H1 (cell line): Measurements from ENCODE around the gene STX8. TPM values are rescaled to one million over a fixed set of nuclear protein-coding genes. Genes with fewer than 3 reads are reported as not detected.

ENCODE experiments used
- CTCF ChIA-PET: fragments of 300-600 bp; sonication (Branson Sonifier 250); formaldehyde crosslinking; loops from one replicate; lab custom pipeline; 2021; ENCODE audit not compliant: partially characterized antibody; lab: Charles Lee
- POLR2A ChIA-PET: fragments of 300-600 bp; sonication (Branson Sonifier 250); formaldehyde crosslinking; loops from one replicate; lab custom pipeline; 2021; ENCODE audit warnings: inconsistent platforms; ENCODE audit not compliant: partially characterized antibody; lab: Charles Lee
- DNase-seq, 2 experiments: peaks; one replicate each; pipeline versions ENCODE4 v3.0.0 to v3.0.0-alpha.2; 2010 to 2022; ENCODE audit warnings: low spot score in 2 of 2, low read depth in 1 of 2, mixed read lengths in 1 of 2
- FAIRE-seq: peaks from 2 replicates; lab custom pipeline; 2011; peaks lifted over from hg19 to GRCh38; lab: Jason Lieb, UNC
- H2AFZ ChIP-seq: 2 replicates; pipeline ENCODE4 v1.8.1; 2012; ENCODE audit warnings: low read length, inconsistent platforms
- H2AK5ac ChIP-seq: 2 replicates; pipeline ENCODE4 v1.6.1; 2013; ENCODE audit warnings: low read depth, low read length
- H2BK120ac ChIP-seq: replicated peaks from 2 replicates; pipeline ENCODE3; 2013; ENCODE audit warnings: low read depth, low read length, inconsistent platforms
- H2BK12ac ChIP-seq: 2 replicates; pipeline ENCODE4 v1.6.1; 2013; ENCODE audit warnings: low read depth, low read length
- H2BK15ac ChIP-seq: 2 replicates; pipeline ENCODE4 v1.6.1; 2013; ENCODE audit warnings: low read length
- H2BK20ac ChIP-seq: 2 replicates; pipeline ENCODE4 v1.6.1; 2013; ENCODE audit warnings: low read length
- H2BK5ac ChIP-seq: 2 replicates; pipeline ENCODE4 v1.6.1; 2013; ENCODE audit warnings: low read depth, low read length
- H3K14ac ChIP-seq: 2 replicates; pipeline ENCODE4 v1.6.1; 2013; ENCODE audit warnings: inconsistent platforms; ENCODE audit not compliant: insufficient read length
- H3K18ac ChIP-seq: 2 replicates; pipeline ENCODE4 v1.6.1; 2013; ENCODE audit warnings: low read length; ENCODE audit errors: extremely low read depth
- H3K23ac ChIP-seq: 2 replicates; pipeline ENCODE4 v1.6.1; 2013; ENCODE audit warnings: inconsistent platforms; ENCODE audit not compliant: insufficient read length
- H3K23me2 ChIP-seq: 2 replicates; pipeline ENCODE4 v1.6.1; 2013; ENCODE audit warnings: low read depth, low read length
- H3K27ac ChIP-seq: 2 replicates; pipeline ENCODE4 v1.6.1; 2011; ENCODE audit warnings: low read depth, low read length, inconsistent platforms
- H3K27me3 ChIP-seq, 4 experiments: replicated peaks in 1 of 4; 1 replicate in 1 of 4; 2 replicates in 3 of 4; pipeline versions ENCODE4 v1.6.1 to v1.8.1; 2011 to 2013; ENCODE audit warnings: low read length in 3 of 4, mild to moderate bottlenecking in 3 of 4, inconsistent platforms in 2 of 4, mixed read lengths in 2 of 4, moderate library complexity in 1 of 4; ENCODE audit not compliant: control insufficient read depth in 3 of 4, insufficient read depth in 3 of 4; ENCODE audit errors: extremely low read depth in 1 of 4
- H3K36me3 ChIP-seq, 4 experiments: 2 replicates each; pipeline versions ENCODE4 v1.6.1 to v1.8.1; 2011 to 2013; ENCODE audit warnings: mild to moderate bottlenecking in 4 of 4, low read length in 3 of 4, moderate library complexity in 2 of 4, control low read depth in 1 of 4, inconsistent platforms in 1 of 4; ENCODE audit not compliant: insufficient read depth in 4 of 4, control insufficient read depth in 2 of 4
- H3K4ac ChIP-seq: replicated peaks from 2 replicates; pipeline ENCODE3; 2013; ENCODE audit warnings: low read length, low read depth, mixed read lengths, inconsistent platforms; ENCODE audit not compliant: insufficient read length
- H3K4me1 ChIP-seq, 4 experiments: replicated peaks in 1 of 4; 1 replicate in 1 of 4; 2 replicates in 3 of 4; pipeline versions ENCODE4 v1.6.1 to v1.8.1; 2011 to 2013; ENCODE audit warnings: low read length in 3 of 4, inconsistent platforms in 2 of 4, mixed read lengths in 1 of 4; ENCODE audit not compliant: insufficient read depth in 4 of 4, control insufficient read depth in 3 of 4
- H3K4me2 ChIP-seq, 2 experiments: 2 replicates each; pipeline versions ENCODE4 v1.6.1 to v1.8.1; 2011 to 2013; ENCODE audit warnings: low read depth in 2 of 2, low read length in 2 of 2, control low read depth in 1 of 2, inconsistent platforms in 1 of 2, mild to moderate bottlenecking in 1 of 2; ENCODE audit not compliant: insufficient read depth in 1 of 2
- H3K4me3 ChIP-seq, 4 experiments: fragments of 200-600, 300-600 bp in 1 of 4; sonication (generic), shearing (Covaris generic), sonication (Bioruptor Twin) in 1 of 4; 2 replicates each; pipeline versions ENCODE4 v1.5.1 to v1.8.1; 2011 to 2016; ENCODE audit warnings: low read length in 4 of 4, low read depth in 3 of 4, control low read depth in 2 of 4, inconsistent platforms in 2 of 4, mild to moderate bottlenecking in 2 of 4, mixed read lengths in 1 of 4, moderate library complexity in 1 of 4; ENCODE audit not compliant: insufficient read depth in 2 of 4; ENCODE audit errors: extremely low read depth in 1 of 4
- H3K56ac ChIP-seq: replicated peaks from 2 replicates; pipeline ENCODE3; 2013; ENCODE audit warnings: low read depth, mild to moderate bottlenecking, mixed read lengths, low read length, inconsistent platforms; ENCODE audit not compliant: insufficient read length
- H3K79me1 ChIP-seq: 2 replicates; pipeline ENCODE4 v1.6.1; 2013; ENCODE audit warnings: low read depth, low read length, control low read depth
- H3K79me2 ChIP-seq, 2 experiments: 2 replicates each; pipeline versions ENCODE4 v1.6.1 to v1.8.1; 2012 to 2013; ENCODE audit warnings: low read length in 2 of 2, mild to moderate bottlenecking in 2 of 2, inconsistent platforms in 1 of 2; ENCODE audit not compliant: insufficient read depth in 2 of 2, control insufficient read depth in 1 of 2
- H3K9ac ChIP-seq, 4 experiments: replicated peaks in 1 of 4; 1 replicate in 1 of 4; 2 replicates in 3 of 4; pipeline versions ENCODE4 v1.6.1 to v1.8.1; 2011 to 2013; ENCODE audit warnings: low read depth in 3 of 4, low read length in 3 of 4, control low read depth in 2 of 4, mild to moderate bottlenecking in 2 of 4, moderate library complexity in 2 of 4, inconsistent platforms in 1 of 4; ENCODE audit errors: extremely low read depth in 1 of 4
- H3K9me3 ChIP-seq, 2 experiments: 2 replicates each; pipeline versions ENCODE4 v1.6.1 to v1.8.1; 2012 to 2013; ENCODE audit warnings: mild to moderate bottlenecking in 2 of 2, moderate library complexity in 2 of 2, control low read depth in 1 of 2, inconsistent platforms in 1 of 2, low read depth in 1 of 2, low read length in 1 of 2, mixed read lengths in 1 of 2; ENCODE audit not compliant: insufficient read depth in 2 of 2
- H4K20me1 ChIP-seq, 2 experiments: replicated peaks in 1 of 2; 2 replicates each; pipeline versions ENCODE3 to v1.8.1; 2011 to 2013; ENCODE audit warnings: inconsistent platforms in 2 of 2, low read length in 2 of 2, mild to moderate bottlenecking in 1 of 2; ENCODE audit not compliant: insufficient read depth in 2 of 2, control insufficient read depth in 1 of 2
- H4K5ac ChIP-seq: 2 replicates; pipeline ENCODE4 v1.6.1; 2013; ENCODE audit warnings: low read length, low read depth, mixed read lengths, inconsistent platforms; ENCODE audit not compliant: insufficient read length
- H4K8ac ChIP-seq: 2 replicates; pipeline ENCODE4 v1.8.0; 2013; ENCODE audit warnings: mild to moderate bottlenecking, moderate library complexity, low read length, inconsistent platforms; ENCODE audit not compliant: insufficient read depth; ENCODE audit errors: extremely low read depth
- H4K91ac ChIP-seq: replicated peaks from 2 replicates; pipeline ENCODE3; 2013; ENCODE audit warnings: low read length, mixed read lengths, inconsistent platforms; ENCODE audit not compliant: insufficient read length
- E2F6 ChIP-seq: IDR thresholded peaks from 2 replicates; pipeline ENCODE4 v1.6.1; 2012; ENCODE audit warnings: inconsistent platforms
- EZH2 ChIP-seq: fragments of 200-600 bp; sonication (generic); IDR thresholded peaks from 2 replicates; pipeline ENCODE4 v1.7.1; 2012; ENCODE audit warnings: low read depth, mild to moderate bottlenecking, moderate library complexity, low read length, inconsistent platforms; ENCODE audit not compliant: severe bottlenecking
- FOSL1 ChIP-seq: IDR thresholded peaks from 2 replicates; pipeline ENCODE4 v1.6.1; 2011; ENCODE audit warnings: mild to moderate bottlenecking, low read depth, low read length, moderate library complexity; ENCODE audit not compliant: insufficient read depth
- GTF2F1 ChIP-seq: IDR thresholded peaks from 2 replicates; pipeline ENCODE4 v1.6.1; 2012; ENCODE audit warnings: low read depth, low read length, improper control_type of control experiment, borderline replicate concordance
- HDAC6 ChIP-seq: IDR thresholded peaks from one replicate; pipeline ENCODE4 v1.7.1; 2012; ENCODE audit warnings: low read depth, mild to moderate bottlenecking, inconsistent platforms, low read length, moderate library complexity
- POU5F1 ChIP-seq: IDR thresholded peaks from 2 replicates; pipeline ENCODE4 v1.6.1; 2011; ENCODE audit warnings: low read depth, mild to moderate bottlenecking, low read length, moderate library complexity
- RBBP5 ChIP-seq: IDR thresholded peaks from 2 replicates; pipeline ENCODE4 v1.7.1; 2012; ENCODE audit warnings: low read depth, mild to moderate bottlenecking, inconsistent platforms, low read length, moderate library complexity, borderline replicate concordance
- SAP30 ChIP-seq: fragments of 300-600 bp; sonication (generic); IDR thresholded peaks from 2 replicates; pipeline ENCODE4 v1.7.1; 2012; ENCODE audit warnings: low read length, moderate library complexity, mild to moderate bottlenecking, inconsistent platforms; ENCODE audit not compliant: insufficient read depth, insufficient replicate concordance
- TAF1 ChIP-seq: IDR thresholded peaks from 2 replicates; pipeline ENCODE4 v1.6.1; 2011; ENCODE audit warnings: mild to moderate bottlenecking, low read depth, low read length
- TAF7 ChIP-seq: optimal IDR thresholded peaks from 2 replicates; pipeline ENCODE3; 2011; ENCODE audit warnings: low read depth, mild to moderate bottlenecking, inconsistent platforms, low read length, moderate library complexity, borderline replicate concordance
- YY1 ChIP-seq: IDR thresholded peaks from 2 replicates; pipeline ENCODE4 v1.6.1; 2011; ENCODE audit warnings: low read depth, mild to moderate bottlenecking, low read length
- whole genome bisulfite sequencing, 2 experiments: shearing (Covaris generic) in 1 of 2; methylation state at CpG; one replicate each; pipeline versions ENCODE4 v1.1.6 to v1.1.7; 2013 to 2015; ENCODE audit warnings: low lambda C conversion rate in 2 of 2, mixed read lengths in 2 of 2, inconsistent platforms in 1 of 2, low coverage in 1 of 2, missing lambda C conversion rate in 1 of 2; ENCODE audit not compliant: insufficient replicate concordance in 2 of 2, insufficient coverage in 1 of 2, insufficient read length in 1 of 2; ENCODE audit errors: extremely low coverage in 1 of 2, missing lambda C conversion rate in 1 of 2; 5-methylcytosine and 5-hydroxymethylcytosine counted together
- polyA plus RNA-seq, 7 experiments: library from polyadenylated mRNA; depleted of rRNA in 3 of 7; stranded (reverse) in 5 of 7; unstranded in 2 of 7; fragments of >200 nt in 5 of 7; fragments of 200-250 nt in 2 of 7; gene quantifications; 1 replicate in 5 of 7; 2 replicates in 1 of 7; 4 replicates in 1 of 7; pipeline versions ENCODE4 v1.2.1 to v1.2.3, GENCODE V29; 2011 to 2013; ENCODE audit warnings: missing spikeins in 2 of 7, mixed read lengths in 2 of 7
- total RNA-seq: library from RNA; stranded (reverse); fragmentation: NEBNext Ultra II Directional; extraction: Animal tissue kit (Norgen Biotek cat#: 25700); gene quantifications from 2 replicates; pipeline ENCODE4 v1.2.1, GENCODE V29; 2021

STX8 gene
- total and polyA plus RNA-seq, 2 of the 8 experiments (the other 6 are each of a cell fraction or from before 2014, with no cell fraction given) = 22.8 to 42.5 TPM

GRCh38 chr17:9218064-9218635 is 357.5 kb downstream of the STX8 start:
- Histone ChIP-seq H3K4me1 (peaks cover 0 to 15% (median 7%) of the 10 kb centered on the region in 4 experiments; a peak in 5 of 7 replicates), H3K4me3 (no peak overlapping the region), H4K91ac (no peak overlapping the region), H3K23me2 (no peaks in the 10 kb centered on the region), H3K4me2 (no peak overlapping the region), H3K79me2 (no peaks in the 10 kb centered on the region), H2BK20ac (no peak overlapping the region), H3K36me3 (no peaks in the 10 kb centered on the region), H3K14ac (no peak overlapping the region), H2BK12ac (no peak overlapping the region), H2AK5ac (no peak overlapping the region; the same call in 1 of the 2 replicates), H4K20me1 (no peaks in the 10 kb centered on the region), H2AFZ (no peak overlapping the region; the same call in 1 of the 2 replicates), H3K23ac (no peak overlapping the region), H2BK5ac (no peak overlapping the region), H3K18ac (no peak overlapping the region), H3K9me3 (peaks cover 0 to 13% of the 10 kb centered on the region in 2 experiments; a peak in 2 of 4 replicates), H4K8ac (peak overlapping the region; percentile 41; the same call in 1 of the 2 replicates), H3K27me3 (no peaks in the 10 kb centered on the region), H3K9ac (no peak overlapping the region), H4K5ac (no peak overlapping the region), H3K56ac (no peak overlapping the region), H2BK15ac (no peak overlapping the region), H3K4ac (no peak overlapping the region), H3K79me1 (no peaks in the 10 kb centered on the region), H2BK120ac (no peak overlapping the region), H3K27ac (no peak overlapping the region)
- no peak for DNase-seq
- POLR2A ChIA-PET = interaction anchor here (1.3 kb wide), 1 partner anchor 23 kb away, joined by 3 read pairs; no protein-coding TSS in a partner anchor
- CTCF ChIA-PET = interaction anchor here (0.6 to 1.6 kb wide), 6 partner anchors 11 to 220 kb away, joined by 3 to 6 read pairs (median 3); no protein-coding TSS in a partner anchor
- FAIRE-seq = no peak
- 87% methylated on average over 8 of the region's 8 CpGs; no CpG with 5 or more reads in 1 of the 2 experiments for WGBS, 2 experiments
- TF ChIP-seq RBBP5 = no peak
- TF ChIP-seq GTF2F1 = no peak
- no peak for TF ChIP-seq POU5F1
- TF ChIP-seq TAF7 = no peak
- no peak for TF ChIP-seq SAP30
- TF ChIP-seq EZH2 = no peak
- no peak for TF ChIP-seq YY1
- TF ChIP-seq HDAC6 = no peak
- no peak for TF ChIP-seq FOSL1
- no peak for TF ChIP-seq TAF1
- TF ChIP-seq E2F6 = no peak
